ENCODE data around the gene ICA1.

DNA sequence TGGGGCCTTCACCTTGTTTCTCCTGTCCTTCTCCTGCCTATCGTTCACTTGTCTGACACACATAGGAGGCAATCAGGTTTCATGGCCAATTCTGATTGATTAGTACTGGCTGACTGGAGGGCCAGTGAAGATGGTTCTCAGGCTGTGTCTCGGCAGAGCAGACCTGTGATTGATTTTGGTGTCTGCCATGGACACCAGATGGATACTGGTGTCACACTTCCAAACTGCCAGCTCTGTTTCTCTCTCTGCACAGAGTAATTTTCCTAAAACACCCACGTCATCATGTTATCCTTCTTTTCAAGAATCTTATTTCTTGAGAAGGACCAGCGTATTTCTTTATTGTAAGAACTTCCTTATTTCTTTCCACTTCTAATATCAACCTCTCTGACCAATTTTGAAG, 117.1 kb downstream of the ICA1 start:
- TF ChIP-seq FOXP2 (optimal IDR thresholded peaks at IDR 0.05; ENCODE audit: control extremely low read depth, extremely low read length, insufficient read depth) (no peak), POLR2AphosphoS5 (IDR thresholded peaks at IDR 0.05; ENCODE audit: borderline replicate concordance, low read depth, low read length) (no peak)

Data from SK-N-MC (cell line).